Measurements from ENCODE around the gene DMRT2.

DMRT2 gene

GRCh38 chr9:1049641-1050040, 516 bp upstream of the DMRT2 start:
- Histone ChIP-seq H3K79me1 (ENCODE audit: low read depth, low read length) (no peaks in the 10 kb centered on the region), H3K14ac (ENCODE audit: low read length) (no peak overlapping the region), H3K23ac (ENCODE audit: low read depth, low read length, poor library complexity) (no peak overlapping the region), H3K4me1 (ENCODE audit: control insufficient read depth in 2 of 2, insufficient read depth in 1 of 2, low read depth in 1 of 2, low read length in 2 of 2) (peaks cover 0 to 10% of the 10 kb centered on the region in 2 donors), H2BK120ac (ENCODE audit: low read depth, low read length) (no peak overlapping the region), H4K8ac (ENCODE audit: low read depth, low read length) (no peak overlapping the region), H2BK5ac (ENCODE audit: low read length) (no peak overlapping the region), H4K91ac (ENCODE audit: low read depth, low read length, poor library complexity) (no peak overlapping the region), H3K4me2 (ENCODE audit: insufficient read depth, low read length, poor library complexity, severe bottlenecking) (no peak overlapping the region), H3K9ac (ENCODE audit: low read depth, low read length, poor library complexity) (no peak overlapping the region), H2BK15ac (ENCODE audit: low read length) (no peak overlapping the region), H3K36me3 (replicated peaks in 1 of 2; ENCODE audit: control insufficient read depth in 2 of 2, insufficient read depth in 2 of 2, low read length in 2 of 2) (no peaks in the 10 kb centered on the region), H3K4me3 (ENCODE audit: low read length in 2 of 2) (no peak overlapping the region), H2AFZ (ENCODE audit: low read length) (peak overlapping the region; percentile 88), H3K27ac (replicated peaks; ENCODE audit: low read length) (no peak overlapping the region), H2AK5ac (ENCODE audit: low read depth, low read length) (no peak overlapping the region), H3K27me3 (ENCODE audit: control insufficient read depth in 3 of 3, insufficient read depth in 3 of 3, low read depth in 1 of 3, low read length in 3 of 3) (peaks cover 53 to 98% (median 91%) of the 10 kb centered on the region in 3 experiments), H3K9me3 (replicated peaks in 1 of 2; ENCODE audit: control insufficient read depth in 2 of 2, insufficient read depth in 1 of 2, low read depth in 1 of 2, low read length in 2 of 2) (peaks cover 3 to 21% of the 10 kb centered on the region in 2 donors), H2BK12ac (ENCODE audit: low read length) (no peak overlapping the region), H3K4ac (ENCODE audit: low read length) (no peak overlapping the region), H3K18ac (ENCODE audit: low read length) (no peak overlapping the region)
- no CpG with 5 or more reads among the region's 12 CpGs for WGBS, 2 donors (ENCODE audit: extremely low coverage in 2 of 2, insufficient read length in 2 of 2, insufficient replicate concordance in 1 of 2)
- no peak for DNase-seq (ENCODE audit: low spot score)

DNA sequence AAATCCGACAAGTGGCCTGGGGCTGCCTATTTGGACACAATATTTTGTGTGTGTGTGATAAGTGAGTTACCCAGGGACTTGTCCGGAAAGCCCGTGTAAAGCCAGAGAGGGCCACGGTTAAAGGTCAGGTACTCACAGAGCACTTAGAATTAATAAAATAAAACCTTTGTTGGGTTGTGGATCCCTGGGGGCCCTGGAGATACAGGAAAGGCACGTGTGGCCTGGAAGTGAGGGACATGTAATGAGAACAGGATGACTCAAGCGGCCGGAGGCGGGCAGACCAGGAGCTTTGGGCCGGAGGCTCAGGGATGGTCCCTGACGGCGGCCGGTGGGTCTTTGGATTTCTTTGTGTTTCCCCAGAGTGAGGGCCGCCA, 1.0 kb downstream of the DMRT2 start:
- Histone ChIP-seq H3K14ac (ENCODE audit: low read length) (no peak overlapping the region), H4K91ac (ENCODE audit: low read depth, low read length, poor library complexity) (no peak overlapping the region), H3K36me3 (replicated peaks in 1 of 2; ENCODE audit: control insufficient read depth in 2 of 2, insufficient read depth in 2 of 2, low read length in 2 of 2) (no peaks in the 10 kb centered on the region), H2AFZ (ENCODE audit: low read length) (peak overlapping the region; percentile 87), H3K18ac (ENCODE audit: low read length) (peak overlapping the region; percentile 90), H3K9me3 (replicated peaks in 1 of 2; ENCODE audit: control insufficient read depth in 2 of 2, insufficient read depth in 1 of 2, low read depth in 1 of 2, low read length in 2 of 2) (peaks cover 3 to 19% of the 10 kb centered on the region in 2 donors), H3K79me1 (ENCODE audit: low read depth, low read length) (no peaks in the 10 kb centered on the region), H2BK15ac (ENCODE audit: low read length) (no peak overlapping the region), H3K4me2 (ENCODE audit: insufficient read depth, low read length, poor library complexity, severe bottlenecking) (peak overlapping the region; percentile 96), H2BK12ac (ENCODE audit: low read length) (no peak overlapping the region), H3K27ac (replicated peaks; ENCODE audit: low read length) (no peak overlapping the region), H2BK120ac (ENCODE audit: low read depth, low read length) (no peak overlapping the region), H4K8ac (ENCODE audit: low read depth, low read length) (no peak overlapping the region), H3K9ac (ENCODE audit: low read depth, low read length, poor library complexity) (no peak overlapping the region), H3K4me1 (ENCODE audit: control insufficient read depth in 2 of 2, insufficient read depth in 1 of 2, low read depth in 1 of 2, low read length in 2 of 2) (peaks cover 0 to 10% of the 10 kb centered on the region in 2 donors), H3K4ac (ENCODE audit: low read length) (no peak overlapping the region), H3K27me3 (ENCODE audit: control insufficient read depth in 3 of 3, insufficient read depth in 3 of 3, low read depth in 1 of 3, low read length in 3 of 3) (peaks cover 44 to 95% (median 77%) of the 10 kb centered on the region in 3 experiments), H2AK5ac (ENCODE audit: low read depth, low read length) (no peak overlapping the region), H2BK5ac (ENCODE audit: low read length) (no peak overlapping the region), H3K23ac (ENCODE audit: low read depth, low read length, poor library complexity) (no peak overlapping the region), H3K4me3 (ENCODE audit: low read length in 2 of 2) (peak overlapping the region in 1 of 2 donors; percentile 80)
- DNase-seq (ENCODE audit: low spot score), result no peak
- WGBS, 2 donors (ENCODE audit: extremely low coverage in 2 of 2, insufficient read length in 2 of 2, insufficient replicate concordance in 1 of 2), result no CpG with 5 or more reads among the region's 13 CpGs

GRCh38 chr9:1051584-1052275, 1.6 kb downstream of the DMRT2 start:
- no peak overlapping the region for H3K4ac ChIP-seq (ENCODE audit: low read length)
- no peak overlapping the region for H2BK5ac ChIP-seq (ENCODE audit: low read length)
- peak overlapping the region; percentile 87 for H2AFZ ChIP-seq (ENCODE audit: low read length)
- peak overlapping the region; percentile 87 for H2BK15ac ChIP-seq (ENCODE audit: low read length)
- WGBS, 2 donors (ENCODE audit: extremely low coverage in 2 of 2, insufficient read length in 2 of 2, insufficient replicate concordance in 1 of 2), result no CpG with 5 or more reads among the region's 90 CpGs
- H3K79me1 ChIP-seq (ENCODE audit: low read depth, low read length), result no peaks in the 10 kb centered on the region
- peak overlapping the region; percentile 96 for H3K4me2 ChIP-seq (ENCODE audit: insufficient read depth, low read length, poor library complexity, severe bottlenecking)
- H3K27me3 ChIP-seq (ENCODE audit: control insufficient read depth in 3 of 3, insufficient read depth in 3 of 3, low read depth in 1 of 3, low read length in 3 of 3), result peaks cover 40 to 95% (median 72%) of the 10 kb centered on the region in 3 experiments
- H3K9me3 ChIP-seq (replicated peaks in 1 of 2; ENCODE audit: control insufficient read depth in 2 of 2, insufficient read depth in 1 of 2, low read depth in 1 of 2, low read length in 2 of 2), result peaks cover 3 to 19% of the 10 kb centered on the region in 2 donors
- peak overlapping the region; percentile 35 for H3K23ac ChIP-seq (ENCODE audit: low read depth, low read length, poor library complexity)
- H2AK5ac ChIP-seq (ENCODE audit: low read depth, low read length), result no peak overlapping the region
- H3K9ac ChIP-seq (ENCODE audit: low read depth, low read length, poor library complexity), result peak overlapping the region; percentile 78
- H4K91ac ChIP-seq (ENCODE audit: low read depth, low read length, poor library complexity), result no peak overlapping the region
- H3K27ac ChIP-seq (replicated peaks; ENCODE audit: low read length), result no peak overlapping the region
- H3K36me3 ChIP-seq (replicated peaks in 1 of 2; ENCODE audit: control insufficient read depth in 2 of 2, insufficient read depth in 2 of 2, low read length in 2 of 2), result no peaks in the 10 kb centered on the region
- no peak overlapping the region for H4K8ac ChIP-seq (ENCODE audit: low read depth, low read length)
- DNase-seq (ENCODE audit: low spot score), result no peak
- H3K14ac ChIP-seq (ENCODE audit: low read length), result no peak overlapping the region
- peak overlapping the region; percentile 68 for H2BK12ac ChIP-seq (ENCODE audit: low read length)
- peak overlapping the region; percentile 90 for H3K18ac ChIP-seq (ENCODE audit: low read length)
- H3K4me3 ChIP-seq (ENCODE audit: low read length in 2 of 2), result peak overlapping the region; percentile 30 to 80
- H2BK120ac ChIP-seq (ENCODE audit: low read depth, low read length), result no peak overlapping the region
- H3K4me1 ChIP-seq (ENCODE audit: control insufficient read depth in 2 of 2, insufficient read depth in 1 of 2, low read depth in 1 of 2, low read length in 2 of 2), result peaks cover 0 to 11% of the 10 kb centered on the region in 2 donors

DNA sequence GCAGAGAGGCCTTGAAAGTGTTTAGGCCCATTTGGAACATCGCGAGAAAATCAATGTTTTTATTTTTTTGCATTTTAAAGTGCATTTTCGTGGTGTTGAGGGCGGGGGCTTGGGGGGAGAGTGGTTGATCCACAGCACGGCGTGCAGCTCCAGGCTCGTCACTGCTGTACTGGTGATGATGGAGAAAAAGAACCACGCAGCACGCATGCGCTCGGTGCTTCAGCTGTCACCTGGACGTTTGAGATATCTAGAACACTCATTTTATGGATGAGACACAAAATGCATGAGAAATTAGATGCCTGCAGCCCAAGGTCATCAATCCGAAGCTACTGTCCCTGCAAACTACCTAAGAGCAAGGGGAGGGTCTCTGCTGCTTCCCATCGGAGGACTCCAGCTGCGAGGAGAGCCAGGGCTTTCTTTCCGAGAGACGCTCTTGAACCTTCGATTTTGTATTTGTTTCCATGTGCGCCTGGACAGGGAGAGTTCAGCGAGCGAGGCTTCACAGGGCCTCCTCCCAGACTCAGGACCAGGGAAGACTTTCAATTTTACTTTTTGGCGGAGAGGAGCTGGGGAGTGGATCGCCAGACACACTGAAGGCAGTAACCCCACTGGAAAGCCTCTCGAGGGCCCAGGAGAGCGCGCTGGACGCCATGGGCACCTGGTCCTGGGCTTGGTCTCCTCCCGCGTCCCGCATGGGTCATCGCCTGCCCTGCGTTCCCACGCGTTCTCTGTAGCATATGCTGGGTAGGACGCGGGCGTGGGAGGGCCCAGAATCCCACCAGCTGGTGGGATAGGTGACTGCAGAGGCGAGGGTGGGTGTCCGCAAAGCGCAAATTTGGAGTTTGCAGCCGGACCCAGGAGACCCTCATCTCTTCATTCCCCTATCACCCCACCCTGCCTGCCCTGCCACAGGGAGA, 2.5 kb downstream of the DMRT2 start:
- H2BK120ac ChIP-seq (ENCODE audit: low read depth, low read length), result no peak overlapping the region
- no peak for DNase-seq (ENCODE audit: low spot score)
- no peak overlapping the region for H2BK12ac ChIP-seq (ENCODE audit: low read length)
- peak overlapping the region in 1 of 2 donors; percentile 12 for H3K4me3 ChIP-seq (ENCODE audit: low read length in 2 of 2)
- H3K9ac ChIP-seq (ENCODE audit: low read depth, low read length, poor library complexity), result no peak overlapping the region
- no peak overlapping the region for H4K91ac ChIP-seq (ENCODE audit: low read depth, low read length, poor library complexity)
- H3K9me3 ChIP-seq (replicated peaks in 1 of 2; ENCODE audit: control insufficient read depth in 2 of 2, insufficient read depth in 1 of 2, low read depth in 1 of 2, low read length in 2 of 2), result peaks cover 3 to 19% of the 10 kb centered on the region in 2 donors
- H3K79me1 ChIP-seq (ENCODE audit: low read depth, low read length), result no peaks in the 10 kb centered on the region
- peaks cover 37 to 87% (median 63%) of the 10 kb centered on the region in 3 experiments for H3K27me3 ChIP-seq (ENCODE audit: control insufficient read depth in 3 of 3, insufficient read depth in 3 of 3, low read depth in 1 of 3, low read length in 3 of 3)
- H2AK5ac ChIP-seq (ENCODE audit: low read depth, low read length), result peak overlapping the region; percentile 32
- H4K8ac ChIP-seq (ENCODE audit: low read depth, low read length), result no peak overlapping the region
- H3K36me3 ChIP-seq (replicated peaks in 1 of 2; ENCODE audit: control insufficient read depth in 2 of 2, insufficient read depth in 2 of 2, low read length in 2 of 2), result no peaks in the 10 kb centered on the region
- H3K27ac ChIP-seq (replicated peaks; ENCODE audit: low read length), result no peak overlapping the region
- H2BK15ac ChIP-seq (ENCODE audit: low read length), result no peak overlapping the region
- no peak overlapping the region for H3K14ac ChIP-seq (ENCODE audit: low read length)
- peak overlapping the region; percentile 87 for H2AFZ ChIP-seq (ENCODE audit: low read length)
- peak overlapping the region; percentile 16 for H3K18ac ChIP-seq (ENCODE audit: low read length)
- no peak overlapping the region for H2BK5ac ChIP-seq (ENCODE audit: low read length)
- peak overlapping the region; percentile 96 for H3K4me2 ChIP-seq (ENCODE audit: insufficient read depth, low read length, poor library complexity, severe bottlenecking)
- WGBS, 2 donors (ENCODE audit: extremely low coverage in 2 of 2, insufficient read length in 2 of 2, insufficient replicate concordance in 1 of 2), result no CpG with 5 or more reads among the region's 41 CpGs
- peak overlapping the region; percentile 92 for H3K23ac ChIP-seq (ENCODE audit: low read depth, low read length, poor library complexity)
- peaks cover 0 to 10% of the 10 kb centered on the region in 2 donors for H3K4me1 ChIP-seq (ENCODE audit: control insufficient read depth in 2 of 2, insufficient read depth in 1 of 2, low read depth in 1 of 2, low read length in 2 of 2)
- H3K4ac ChIP-seq (ENCODE audit: low read length), result no peak overlapping the region

All from neuronal stem cell (in vitro differentiated cells).